ENCODE data around the gene HOXB9.

The HOXB9 gene

DNA sequence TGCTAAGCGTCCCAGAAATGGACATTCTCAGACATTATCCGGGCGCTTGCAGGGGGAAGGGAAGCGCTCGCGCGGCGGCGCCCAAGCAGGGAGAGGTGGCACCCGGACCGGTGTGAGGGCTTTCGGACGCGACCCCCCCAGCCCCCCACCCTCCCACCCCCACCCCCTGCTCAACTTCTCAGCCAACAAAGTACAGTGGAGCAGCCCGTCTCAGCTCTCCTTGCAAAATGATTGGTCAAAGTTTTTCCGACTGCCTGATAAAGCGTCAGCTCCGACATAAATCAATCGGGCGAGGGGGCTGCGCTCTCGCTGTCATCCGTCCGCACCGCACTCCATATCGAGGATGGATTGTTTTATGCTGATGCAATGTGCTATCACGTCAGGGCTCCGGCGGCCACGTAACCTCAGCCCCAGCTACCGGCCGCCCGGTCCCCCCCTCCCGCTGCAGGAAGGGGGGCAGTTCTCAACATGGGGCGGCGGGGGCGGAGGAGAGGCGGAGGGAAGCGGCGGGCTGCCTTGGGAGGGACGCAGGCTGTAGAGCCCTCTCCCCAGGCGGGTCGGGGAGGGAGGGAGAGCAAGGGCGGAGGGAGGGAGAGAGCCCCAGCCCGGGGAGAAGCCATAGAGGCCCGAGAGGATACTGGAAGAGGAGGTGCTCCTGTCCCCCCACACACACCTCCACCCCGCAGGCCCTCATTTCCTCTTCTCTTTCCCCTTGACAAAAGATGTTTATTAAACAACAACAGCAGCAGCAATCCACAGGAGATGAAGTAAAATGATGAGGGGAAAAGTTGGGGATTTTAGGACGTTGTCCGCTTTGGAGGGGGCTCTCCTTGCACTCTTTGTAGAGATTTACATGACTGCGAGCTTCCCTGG lies at the start of gene HOXB9:
HOXB9 (minus strand) TSS at position 114 of the 873 bp plus-strand sequence; CDS start at position 25, 89 bp downstream.
- DNase-seq (ENCODE audit: low read depth, low spot score), result no peak

DNA sequence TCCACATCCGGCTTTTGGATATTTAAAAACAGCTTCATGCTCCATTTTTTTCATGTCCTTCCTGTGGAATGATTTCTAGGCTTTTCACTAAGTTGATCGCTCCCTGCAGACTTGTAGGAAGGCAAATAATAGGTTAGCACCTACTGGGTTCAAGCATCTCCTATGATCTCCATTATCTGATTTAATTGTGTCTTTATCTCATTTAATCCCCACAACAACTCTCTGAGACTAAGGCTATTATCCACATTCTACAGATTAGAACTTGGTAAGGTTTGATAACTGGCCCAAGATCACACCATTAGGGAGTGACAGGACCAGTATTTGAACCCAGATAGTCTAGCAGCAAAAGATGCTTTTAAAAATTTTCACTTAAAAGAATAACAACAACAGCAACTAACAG lies 46.2 kb upstream of the HOXB9 start:
- DNase-seq (ENCODE audit: low read depth, low spot score), result no peak

DNA sequence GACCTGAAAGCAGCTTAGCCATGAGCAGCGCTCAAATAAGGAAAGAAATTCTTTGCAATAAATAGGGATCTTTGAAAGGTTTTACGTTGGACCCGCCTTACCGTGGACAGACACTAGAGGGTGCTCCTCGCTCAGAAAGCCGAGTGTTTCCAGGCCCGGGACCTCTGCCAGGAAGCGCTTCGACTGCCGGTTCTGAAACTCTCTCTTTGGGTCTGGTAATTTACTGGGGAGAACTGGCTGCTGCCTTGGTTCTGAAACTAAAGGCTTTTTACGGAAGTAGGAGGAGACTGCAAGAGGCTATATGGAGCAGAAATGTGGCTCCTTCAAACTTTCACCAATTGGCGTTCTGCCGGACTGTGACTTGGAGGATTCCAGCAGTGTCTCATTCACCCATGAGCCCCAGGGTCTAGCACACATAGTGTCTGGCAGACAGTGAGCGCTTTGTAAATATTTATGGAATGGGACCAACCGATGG lies 45.6 kb upstream of the HOXB9 start:
- DNase-seq (ENCODE audit: low read depth, low spot score), result peak; percentile 36

DNA sequence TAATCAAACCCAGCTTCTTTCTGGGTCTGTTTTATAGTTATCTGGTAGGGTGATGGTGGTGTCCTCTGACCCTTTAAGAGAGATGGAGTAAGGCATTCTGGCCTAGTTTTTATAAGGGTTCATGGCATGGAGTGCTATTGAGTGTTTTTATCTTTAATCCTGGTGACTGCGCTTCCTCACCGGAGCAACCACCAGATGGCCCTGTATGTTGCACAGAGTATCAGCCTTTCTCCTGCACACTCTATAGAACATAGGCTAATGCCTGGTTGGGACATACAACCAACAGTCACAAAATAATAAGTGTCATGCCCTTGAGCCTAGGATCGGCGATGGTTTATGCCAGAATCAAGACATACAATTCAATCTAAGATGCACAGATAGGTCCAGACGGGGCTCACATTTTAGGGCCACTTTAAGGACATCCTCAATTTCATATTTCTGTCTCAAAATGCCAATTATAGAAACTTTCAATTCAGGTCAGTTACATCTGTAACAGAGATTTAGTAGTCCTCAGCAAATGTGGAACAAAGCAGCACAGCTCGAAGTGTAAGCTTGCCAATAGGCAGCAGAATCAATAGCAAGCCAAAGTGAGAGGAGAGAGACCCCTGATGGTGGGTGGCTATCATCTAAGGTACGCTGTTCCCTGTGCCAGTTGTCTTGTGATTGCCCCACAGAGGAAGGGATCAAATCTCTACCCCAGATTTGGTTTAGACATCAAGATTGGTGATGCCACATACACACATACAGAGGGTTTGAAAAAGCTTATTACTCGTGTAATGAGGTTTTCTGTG lies 37.2 kb upstream of the HOXB9 start:
- DNase-seq (ENCODE audit: low read depth, low spot score), result no peak

DNA sequence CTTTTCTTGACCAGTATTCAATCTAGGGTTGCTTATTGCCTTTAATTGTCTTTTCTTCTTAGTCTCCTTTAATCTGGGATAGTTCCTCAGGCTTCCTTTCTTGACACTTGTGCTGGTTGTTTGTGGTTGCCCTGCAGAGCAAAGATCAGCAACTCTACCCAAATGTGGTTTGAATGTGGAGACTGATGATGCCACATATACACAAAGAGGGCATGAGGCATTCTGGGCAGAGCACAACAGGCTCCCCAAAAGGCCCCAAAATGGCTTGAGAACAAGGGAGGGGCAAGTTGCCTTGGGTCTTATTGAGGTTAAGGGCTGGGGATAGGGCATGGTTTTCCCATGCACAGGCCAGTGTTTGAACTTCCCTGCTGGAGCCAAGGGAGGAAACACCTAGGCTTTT lies 29.8 kb upstream of the HOXB9 start:
- DNase-seq (ENCODE audit: low read depth, low spot score), result no peak

DNA sequence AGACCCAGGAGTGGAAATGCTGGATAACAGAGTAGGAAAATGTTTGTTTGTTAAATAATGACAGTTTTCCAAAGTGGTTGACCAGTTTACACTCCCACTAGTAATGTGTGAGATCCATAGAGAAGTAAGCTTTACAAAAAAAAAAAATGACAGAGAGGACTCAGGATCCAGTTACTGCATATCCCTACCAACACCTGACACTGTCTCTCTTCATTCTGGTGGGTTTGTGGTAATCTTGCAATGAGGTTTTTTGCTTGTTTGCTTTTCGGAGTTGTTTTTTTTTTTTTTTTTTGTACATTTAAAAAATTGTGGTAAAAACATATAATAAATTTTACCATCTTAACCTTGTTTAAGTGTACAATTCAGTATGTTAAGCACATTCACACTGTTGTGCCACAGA lies 23.6 kb upstream of the HOXB9 start:
- DNase-seq (ENCODE audit: low read depth, low spot score), result no peak

DNA sequence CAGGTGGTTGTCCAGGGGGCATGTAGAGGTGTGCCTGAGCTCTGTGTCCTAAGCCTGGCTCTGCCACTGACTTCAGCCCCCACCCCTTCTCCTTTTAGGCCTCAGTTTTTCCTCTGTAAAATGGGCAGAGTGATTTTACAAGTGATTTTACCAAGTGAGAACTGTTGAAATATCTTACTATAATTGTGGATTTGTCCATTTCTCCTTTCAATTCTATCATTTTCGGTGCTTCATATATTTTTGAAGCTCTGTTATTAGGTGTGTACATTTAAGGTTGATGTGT lies 21.7 kb upstream of the HOXB9 start:
- DNase-seq (ENCODE audit: low read depth, low spot score), result no peak

DNA sequence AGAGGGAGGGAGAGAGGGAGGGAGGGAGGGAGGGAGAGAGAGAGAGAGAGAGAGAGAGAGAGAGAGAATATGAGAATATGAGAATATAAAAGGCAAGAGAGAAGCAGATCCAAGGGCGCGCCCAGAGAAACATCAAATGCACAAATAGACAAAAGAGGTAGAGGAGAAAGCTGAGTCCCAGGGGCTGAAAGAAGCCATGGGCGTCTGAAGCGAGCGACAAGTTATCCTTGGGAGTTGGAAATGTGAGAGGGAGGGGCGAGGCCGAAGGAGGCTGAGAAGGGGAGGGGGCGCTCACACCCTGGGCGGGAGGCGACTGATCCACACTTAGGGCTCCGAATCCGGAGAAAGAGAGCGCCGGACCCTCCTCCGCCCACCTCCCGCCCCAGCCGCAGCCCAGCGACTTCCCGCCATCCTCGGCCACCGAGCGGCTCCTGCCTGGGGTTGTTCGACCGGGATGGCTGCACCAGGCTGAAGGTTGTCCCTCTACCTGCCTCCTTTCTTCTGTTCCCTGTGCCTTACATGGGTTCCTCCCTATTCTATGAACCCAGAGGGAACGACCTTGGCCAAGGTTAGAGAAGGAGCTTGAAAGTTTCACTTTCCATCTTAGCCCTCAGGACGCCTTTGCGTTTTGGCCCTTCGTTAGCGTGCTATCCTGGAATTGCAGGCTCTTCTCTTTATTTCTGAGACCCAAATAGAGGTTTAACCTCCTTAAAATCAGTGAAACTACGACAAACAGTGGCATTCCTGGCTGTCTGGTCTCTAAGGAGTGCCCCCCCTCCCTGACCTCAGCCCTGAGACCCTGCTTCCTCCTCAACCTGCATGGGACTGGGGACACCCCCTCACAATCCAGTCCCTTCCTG lies 21.2 kb upstream of the HOXB9 start:
- DNase-seq (ENCODE audit: low read depth, low spot score), result no peak

DNA sequence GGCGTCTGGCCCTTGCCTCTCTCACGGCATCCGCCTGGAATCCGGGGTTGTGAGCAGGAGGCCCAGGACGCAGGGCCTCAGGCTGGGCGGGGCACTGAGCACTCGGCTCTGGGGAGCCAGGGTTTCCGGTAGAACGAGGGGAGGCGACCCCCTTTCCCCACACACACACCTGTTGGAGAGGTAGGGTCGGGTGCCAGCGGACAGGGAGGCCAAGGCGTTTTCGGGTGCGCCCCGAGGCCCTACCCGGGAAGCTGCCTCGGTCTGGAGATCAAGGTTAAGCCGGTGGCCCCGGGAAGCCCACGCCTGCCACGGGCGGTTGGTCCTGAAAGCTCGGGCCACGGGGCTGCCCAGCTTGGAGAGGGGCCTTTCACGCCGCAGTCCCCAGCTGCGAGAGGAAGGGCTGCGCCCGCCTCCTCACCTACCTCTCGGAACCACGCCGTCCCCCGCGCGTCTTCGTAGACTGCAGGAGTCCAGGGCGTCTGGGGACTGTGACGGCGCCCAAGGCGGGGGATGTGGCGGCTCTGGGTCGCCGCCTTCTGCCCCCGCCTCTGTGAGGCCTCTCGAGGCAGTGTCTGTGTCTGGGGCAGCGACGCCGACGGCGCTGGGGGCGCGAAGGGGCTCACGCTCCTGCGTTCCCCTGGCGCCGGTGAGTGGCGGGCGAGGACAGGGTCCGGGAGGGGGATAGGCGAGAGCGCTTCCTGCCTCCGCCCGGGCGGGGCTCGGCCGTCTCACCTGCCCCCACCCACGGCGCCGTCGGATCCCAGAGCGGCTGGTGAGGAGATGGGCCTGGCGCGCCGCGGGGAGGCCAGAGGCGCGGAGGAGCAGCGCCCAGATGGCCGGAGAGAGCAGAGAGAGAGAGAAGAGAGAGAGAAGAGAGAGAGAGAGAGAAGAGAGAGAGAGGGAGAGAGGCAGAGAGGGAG lies 20.3 kb upstream of the HOXB9 start:
- DNase-seq (ENCODE audit: low read depth, low spot score), result no peak

DNA sequence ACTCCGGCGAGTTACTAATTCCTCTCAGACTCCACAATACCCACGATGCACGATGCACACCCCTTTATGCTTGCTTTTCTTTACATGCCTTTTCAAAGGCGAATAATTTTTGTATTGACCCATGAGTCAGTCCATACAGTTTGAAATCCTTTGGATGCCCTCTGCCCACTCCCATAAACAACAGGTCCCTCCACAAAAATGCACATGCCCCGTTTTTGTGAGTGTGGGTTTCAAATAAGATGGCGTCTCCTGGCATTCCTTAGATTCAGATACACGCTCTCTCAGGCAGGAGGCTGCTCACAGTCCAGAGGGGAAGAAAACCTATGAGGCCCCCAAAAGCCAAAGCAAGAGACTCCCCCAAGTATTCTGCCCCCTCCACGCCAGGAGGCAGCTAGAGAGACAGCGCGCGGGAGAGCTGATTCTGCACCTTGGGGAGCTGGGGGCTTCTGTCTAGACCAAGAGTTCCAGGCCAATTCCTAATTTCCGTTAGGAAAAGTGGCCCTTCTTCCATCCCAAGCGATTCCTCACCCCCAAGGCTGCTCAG lies 19.6 kb upstream of the HOXB9 start:
- no peak for DNase-seq (ENCODE audit: low read depth, low spot score)

DNA sequence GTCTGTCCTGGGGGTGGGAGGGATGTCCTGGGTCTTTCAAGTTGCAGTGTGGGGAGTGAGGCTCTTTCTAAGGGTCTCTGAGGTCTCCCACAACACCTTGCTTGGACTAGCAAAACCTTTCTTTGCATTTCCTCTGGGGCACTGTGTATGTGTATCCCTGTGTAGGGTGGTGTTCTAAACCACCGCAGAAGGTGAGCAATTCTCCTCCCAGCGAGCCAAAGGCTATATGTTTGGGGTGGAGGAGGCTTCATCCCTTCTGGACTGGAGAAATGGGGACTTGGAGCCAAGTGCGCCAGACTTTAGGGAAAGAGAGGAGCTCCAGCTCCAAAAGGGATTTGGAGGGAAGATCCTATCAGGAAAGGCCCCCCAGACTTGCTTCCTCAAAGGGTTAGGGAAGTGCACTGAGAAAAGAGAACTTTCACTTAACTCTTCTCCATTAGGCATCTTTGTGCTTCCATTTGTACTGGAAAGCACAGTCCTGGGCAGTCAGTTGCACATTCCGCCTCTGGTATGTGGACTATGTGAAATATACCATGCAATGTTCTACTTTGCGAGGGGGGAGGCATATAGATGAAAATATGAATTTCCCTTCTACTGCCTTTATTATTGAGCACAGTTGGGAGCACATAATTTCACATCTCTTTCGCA lies 18.9 kb upstream of the HOXB9 start:
- no peak for DNase-seq (ENCODE audit: low read depth, low spot score)

DNA sequence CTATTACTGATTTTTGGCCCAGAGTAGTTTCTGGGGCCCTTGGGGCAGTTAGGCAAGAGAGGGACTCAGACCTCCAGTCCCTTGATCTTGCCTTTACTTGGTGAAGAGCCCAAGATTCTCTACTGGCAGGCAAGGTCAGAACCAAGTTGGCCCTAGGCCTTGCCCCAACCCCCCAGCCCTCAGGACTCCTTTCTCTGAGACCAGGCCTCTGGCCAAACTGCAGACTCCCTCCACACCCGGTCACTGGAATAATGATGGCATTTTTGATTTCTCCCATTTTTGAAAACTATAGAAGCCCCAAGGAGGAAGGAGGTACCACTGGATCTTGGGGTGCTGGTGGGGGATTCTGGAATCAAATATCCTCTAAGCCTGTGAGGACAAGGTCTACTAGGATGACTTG lies 18.0 kb upstream of the HOXB9 start:
- DNase-seq (ENCODE audit: low read depth, low spot score), result no peak

DNA sequence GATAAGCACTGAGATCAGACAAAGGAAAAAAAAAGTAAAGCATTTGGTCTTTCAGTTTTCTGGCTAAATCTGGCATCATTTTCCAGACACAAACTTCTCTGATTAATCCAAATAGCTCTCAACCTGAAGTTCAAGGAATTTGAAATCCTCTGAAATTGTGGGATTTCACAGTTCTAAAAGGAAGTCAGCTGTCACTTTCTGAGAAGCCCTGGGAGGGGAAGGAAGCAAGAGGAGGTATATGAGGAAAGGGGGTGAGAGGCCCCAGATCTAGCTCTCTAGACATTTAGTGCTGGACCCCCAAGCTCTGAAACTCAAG lies 17.5 kb upstream of the HOXB9 start:
- DNase-seq (ENCODE audit: low read depth, low spot score), result no peak

DNA sequence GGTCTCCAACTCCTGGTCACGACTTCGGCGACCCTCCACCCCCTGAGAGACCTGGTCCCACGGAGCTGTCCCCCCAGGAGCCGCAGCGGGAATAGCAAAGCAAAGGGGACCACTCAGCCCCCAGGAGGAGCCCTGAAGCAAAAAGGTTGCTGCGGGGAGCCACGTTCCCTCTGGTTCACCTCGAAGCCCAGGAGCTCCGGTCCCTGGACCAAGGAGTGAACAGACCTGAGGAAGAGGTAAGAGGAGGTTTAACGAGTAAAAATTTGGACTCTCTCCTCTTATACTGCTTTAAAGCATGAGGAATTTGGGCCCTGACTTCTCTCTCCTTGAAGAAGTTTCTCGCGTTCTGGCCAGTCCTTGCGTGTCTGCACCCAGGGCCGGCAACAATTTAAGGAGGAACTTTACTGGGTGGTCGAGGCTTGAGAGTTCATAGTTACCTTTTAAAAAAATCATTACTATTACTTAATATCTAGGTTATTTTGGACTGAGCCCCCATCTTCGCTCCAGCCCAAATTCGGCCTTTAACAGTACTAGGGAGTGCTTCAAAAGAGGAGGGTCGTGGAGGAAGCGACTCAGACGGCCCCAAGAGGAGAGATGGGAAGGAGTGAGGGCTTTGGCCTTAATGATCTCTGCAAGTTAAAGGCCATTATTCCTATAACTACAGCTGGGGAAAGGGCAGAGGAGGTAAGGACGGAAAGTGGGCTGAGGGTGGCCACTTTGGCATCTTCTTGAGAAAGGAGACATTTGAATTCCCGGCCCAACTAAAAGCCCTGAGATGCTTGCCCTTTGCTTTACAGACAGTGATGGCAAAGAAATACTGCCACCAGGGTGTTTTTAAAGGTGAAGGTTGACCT lies 16.9 kb upstream of the HOXB9 start:
- DNase-seq (ENCODE audit: low read depth, low spot score), result no peak

DNA sequence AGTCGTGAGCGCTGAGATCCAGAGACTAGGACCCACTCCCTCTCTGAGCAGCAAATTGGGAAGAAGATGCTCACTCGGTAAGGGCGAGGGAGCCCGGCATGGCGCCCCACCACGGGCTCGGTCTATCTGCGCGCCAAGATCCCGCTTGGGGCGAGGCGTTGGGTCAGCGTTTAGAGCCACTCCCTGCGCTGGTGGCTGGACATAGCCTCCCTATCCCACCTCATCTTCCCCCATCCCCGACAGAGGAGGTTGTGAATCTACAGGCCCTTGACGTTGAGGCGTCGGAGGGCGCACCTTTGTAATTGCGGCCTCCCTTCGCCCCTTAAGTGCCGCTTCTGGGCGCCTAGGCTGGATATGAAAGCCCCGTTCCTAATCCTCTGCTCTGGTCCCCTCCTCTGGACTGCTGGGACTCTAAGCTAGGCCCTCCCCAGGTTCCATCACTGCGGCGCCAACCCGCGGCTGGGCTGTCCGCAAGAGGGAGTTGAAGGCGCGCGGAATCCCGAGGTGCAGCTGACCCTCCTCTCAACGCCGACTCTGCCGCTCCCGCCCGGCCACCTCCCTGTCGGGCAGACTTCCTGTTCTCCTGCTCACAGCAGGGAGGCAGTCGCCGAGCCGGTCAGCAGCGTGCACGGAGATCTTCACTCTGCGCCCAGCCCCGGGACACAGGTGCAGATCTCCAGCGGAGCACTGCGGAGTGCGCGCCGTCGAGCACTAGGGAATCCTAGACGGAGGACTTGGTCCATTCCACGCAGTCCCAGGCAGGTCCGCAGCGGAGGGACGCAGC lies 16.1 kb upstream of the HOXB9 start:
- no peak for DNase-seq (ENCODE audit: low read depth, low spot score)

DNA sequence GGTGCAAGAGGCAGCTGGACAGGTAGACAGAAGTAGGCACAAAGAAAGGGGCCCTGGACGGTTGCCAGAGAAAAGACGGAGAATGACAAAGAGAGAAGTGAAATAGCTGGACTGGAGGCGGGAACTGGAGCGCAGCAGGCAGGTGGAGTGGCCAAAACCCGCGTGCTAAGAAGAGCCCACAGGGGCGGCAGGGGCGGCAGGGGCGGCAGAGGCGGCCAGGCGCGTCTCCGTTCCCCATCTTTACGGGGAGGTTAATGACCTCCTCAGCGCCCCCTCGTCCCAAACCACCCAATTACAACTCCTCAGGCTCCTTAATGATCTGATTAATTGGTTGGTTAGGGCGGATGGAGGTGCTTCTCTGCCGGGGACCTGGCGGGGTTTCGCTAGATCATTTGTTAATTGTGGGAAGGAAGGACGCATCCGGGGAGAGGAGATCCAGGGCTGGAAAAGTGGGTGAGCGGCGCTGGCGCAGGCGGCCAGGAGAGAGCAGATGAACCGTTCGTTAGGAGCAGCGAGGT lies 15.4 kb upstream of the HOXB9 start:
- DNase-seq (ENCODE audit: low read depth, low spot score), result no peak

DNA sequence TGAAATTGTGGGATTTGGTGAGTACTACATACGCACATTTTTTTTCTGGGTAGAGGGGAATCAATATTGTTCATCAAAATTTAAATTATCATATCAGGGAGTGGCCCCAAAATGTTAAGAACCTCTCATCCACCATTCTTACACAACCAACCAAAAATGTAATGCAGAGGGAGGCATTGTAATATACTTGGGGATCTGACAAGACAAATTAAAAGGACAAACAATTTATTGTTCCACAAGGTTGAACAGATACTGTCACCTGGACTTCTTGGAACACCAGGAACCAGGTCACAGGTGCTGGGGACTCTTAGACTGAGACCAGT lies 14.7 kb upstream of the HOXB9 start:
- DNase-seq (ENCODE audit: low read depth, low spot score), result no peak

Data from activated CD4-positive, CD25-positive, alpha-beta regulatory T cell treated with anti-CD3 and anti-CD28 coated beads, Interleukin-2, amount 50 U/mL, for 16 hours (primary cell).